NOMO-1 treated with dmso at 0.1 percent for 144 hours (cell line): ENCODE data around the gene ERBB4.
"Not testable (repeated sequence)": the region's sequence is repeated elsewhere in the genome, so short reads cannot be mapped to it uniquely, and the experiment has no call there.

ENCODE experiments used
- DNase-seq: peaks from one replicate; lab custom pipeline; 2025; ENCODE audit not compliant: unreplicated experiment; lab: John Stamatoyannopoulos, UW

The ERBB4 gene

DNA sequence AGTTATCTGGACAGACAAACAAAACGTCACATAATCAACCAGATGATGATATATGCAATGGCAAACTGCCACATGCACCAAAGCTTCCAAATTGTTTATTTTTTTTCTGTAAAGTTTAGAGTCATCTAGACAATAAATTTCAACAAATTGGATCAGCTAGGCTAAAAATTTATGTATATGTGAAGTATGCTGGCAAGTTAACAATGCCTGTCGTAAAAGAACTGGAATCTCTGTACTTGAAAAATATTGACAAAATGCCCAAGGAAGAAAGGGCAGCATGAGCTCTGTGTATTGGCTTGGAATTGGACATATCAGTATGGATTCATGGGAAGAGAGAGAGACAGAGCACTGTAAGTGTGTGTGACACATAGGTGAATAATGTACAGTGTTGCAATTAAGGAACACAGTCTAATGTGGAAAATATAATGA, 309.8 kb downstream of the ERBB4 start:
- DNase-seq: no peak

DNA sequence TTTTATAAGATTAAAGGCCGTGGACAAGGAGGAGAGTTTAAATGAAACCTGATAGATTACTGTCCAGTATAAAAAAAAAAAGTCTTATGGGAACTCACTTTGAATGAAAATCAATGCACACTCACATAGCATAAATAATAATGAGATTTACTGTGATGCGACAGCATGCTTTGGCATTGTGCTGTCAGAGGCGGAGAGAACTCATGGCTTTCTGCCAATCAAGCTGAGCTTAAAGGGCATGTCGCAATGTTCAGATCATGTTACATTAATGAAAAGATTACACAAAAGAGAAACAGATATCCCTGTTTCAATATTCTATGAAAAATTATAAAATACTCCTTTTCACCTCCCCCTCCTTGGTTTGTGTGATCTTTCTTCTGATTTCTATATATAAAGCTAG, 310.8 kb downstream of the ERBB4 start:
- DNase-seq: no peak

DNA sequence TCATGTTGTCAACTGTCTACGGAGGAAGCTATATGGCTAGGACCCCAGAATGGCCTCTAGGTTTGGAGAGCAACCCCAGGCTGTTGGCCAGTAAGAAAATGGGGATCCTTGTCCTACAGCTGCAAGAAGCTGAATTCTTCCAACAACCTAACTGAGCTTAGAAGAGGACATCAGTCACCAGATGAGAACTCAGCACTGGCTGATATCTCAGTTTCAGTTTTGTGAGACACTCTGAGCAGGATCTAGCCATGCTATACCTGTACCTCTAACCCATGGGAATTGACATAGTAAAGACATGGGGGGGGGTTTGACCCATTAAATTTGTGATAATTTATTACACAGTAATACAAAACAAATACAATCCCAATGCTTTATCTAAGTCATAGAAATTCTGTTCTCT, 312.5 kb downstream of the ERBB4 start:
- DNase-seq: no peak

DNA sequence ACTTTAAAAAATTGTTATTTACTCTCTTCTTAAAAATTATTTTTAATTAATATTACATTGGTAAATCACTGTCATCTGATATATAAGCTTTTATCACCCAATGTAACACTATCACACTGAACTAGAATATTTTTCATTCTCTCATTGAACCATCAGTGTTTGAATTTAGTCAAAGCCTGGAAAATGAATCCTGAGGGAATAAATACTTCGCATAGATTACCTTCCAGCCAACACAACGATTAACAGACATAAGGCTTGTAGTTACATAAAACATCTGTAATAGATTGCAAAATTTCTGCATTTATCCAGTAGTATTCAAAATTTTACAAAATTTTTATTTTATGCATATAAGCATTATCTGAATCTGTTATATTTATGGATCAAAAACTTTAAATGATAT, 314.9 kb downstream of the ERBB4 start:
- no peak for DNase-seq

DNA sequence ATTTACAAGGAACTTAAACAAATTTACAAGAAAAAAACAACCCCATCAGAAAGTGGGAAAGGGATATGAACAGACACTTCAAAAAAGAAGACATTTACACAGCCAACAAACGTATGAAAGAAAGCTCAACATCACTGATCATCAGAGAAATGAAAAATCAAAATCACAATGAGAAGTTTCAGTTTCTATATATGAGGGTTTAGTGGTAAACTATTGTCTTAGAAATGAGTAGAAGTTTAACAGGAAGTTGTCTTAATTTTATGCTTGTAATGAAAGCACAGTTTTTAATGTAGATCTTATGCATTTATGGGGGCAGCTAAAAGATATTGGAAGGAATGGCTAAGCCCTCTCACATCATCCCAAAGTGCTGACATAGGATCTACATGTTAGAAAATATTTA, 325.4 kb downstream of the ERBB4 start:
- no peak for DNase-seq

DNA sequence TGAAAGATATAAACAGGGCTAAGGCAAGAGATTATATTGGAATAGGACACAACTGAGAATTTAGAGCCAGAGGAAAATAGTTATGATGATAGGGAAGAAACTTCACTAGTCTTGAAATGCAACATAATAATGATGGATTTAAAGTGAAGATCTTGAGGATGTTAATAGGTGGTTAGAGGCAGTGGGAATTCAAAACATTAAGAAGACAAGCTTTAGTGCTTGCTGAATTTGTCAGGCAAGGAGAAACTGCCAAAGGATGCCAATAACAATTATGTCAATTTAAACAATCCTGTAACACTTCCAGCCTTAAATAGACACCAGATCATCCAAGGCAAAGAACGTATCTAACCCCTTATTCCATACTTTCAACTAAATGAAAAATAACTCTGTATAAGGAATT, 330.1 kb downstream of the ERBB4 start:
- no peak for DNase-seq

DNA sequence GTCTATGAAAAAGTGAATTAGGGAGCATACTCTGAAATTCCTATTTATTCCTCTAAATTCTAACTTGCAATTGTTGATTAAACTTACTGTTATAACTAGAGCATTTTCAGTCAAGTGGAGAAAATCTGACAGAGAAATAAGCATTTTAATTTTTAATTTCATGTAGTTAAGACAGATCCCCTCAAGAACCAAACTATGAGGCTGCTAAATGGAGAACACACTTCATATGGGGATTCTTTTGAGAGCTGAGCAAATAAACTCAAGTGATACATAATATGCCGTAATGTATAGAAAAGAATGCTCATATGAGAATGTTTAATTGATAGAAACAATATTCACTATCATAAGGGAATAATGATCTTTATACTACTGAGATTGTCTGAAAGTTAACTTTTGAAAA, 340.8 kb downstream of the ERBB4 start:
- DNase-seq: no peak

DNA sequence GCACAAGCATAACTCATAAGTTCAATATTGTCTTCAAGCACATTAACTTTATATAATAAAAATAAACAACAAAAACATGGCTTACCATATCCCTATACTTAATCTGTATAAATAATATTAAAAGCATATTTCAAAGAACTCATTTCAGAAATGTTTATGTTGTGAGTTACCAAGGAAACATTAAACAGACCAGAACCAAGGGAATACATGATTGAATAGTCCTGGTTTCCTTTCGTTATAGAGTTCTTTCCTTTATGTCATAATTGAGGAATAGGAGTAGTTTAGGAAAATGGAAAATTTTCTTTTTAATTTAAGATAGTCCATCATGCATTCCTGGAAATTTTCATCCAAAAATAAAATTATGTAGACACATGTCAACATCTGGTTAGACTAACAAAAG, 343.0 kb downstream of the ERBB4 start:
- no peak for DNase-seq

DNA sequence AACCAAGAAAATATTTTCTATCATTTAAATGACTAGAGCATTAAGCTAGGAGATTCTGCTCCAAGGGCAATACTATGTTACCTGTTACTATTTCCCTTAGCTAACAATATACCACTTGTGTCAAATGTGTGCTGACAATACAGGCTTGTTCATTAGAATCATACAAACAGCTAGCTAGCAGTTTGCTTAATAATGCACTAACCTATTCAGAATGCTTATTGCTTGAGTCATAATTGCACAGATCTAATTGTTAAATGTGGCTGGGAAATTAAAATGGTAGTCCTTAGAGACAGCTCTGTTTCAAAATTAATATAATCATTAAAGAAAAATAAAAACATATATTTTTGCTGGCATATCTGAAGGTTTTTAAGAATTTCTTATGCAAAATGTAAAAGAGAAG, 344.2 kb downstream of the ERBB4 start:
- no peak for DNase-seq

DNA sequence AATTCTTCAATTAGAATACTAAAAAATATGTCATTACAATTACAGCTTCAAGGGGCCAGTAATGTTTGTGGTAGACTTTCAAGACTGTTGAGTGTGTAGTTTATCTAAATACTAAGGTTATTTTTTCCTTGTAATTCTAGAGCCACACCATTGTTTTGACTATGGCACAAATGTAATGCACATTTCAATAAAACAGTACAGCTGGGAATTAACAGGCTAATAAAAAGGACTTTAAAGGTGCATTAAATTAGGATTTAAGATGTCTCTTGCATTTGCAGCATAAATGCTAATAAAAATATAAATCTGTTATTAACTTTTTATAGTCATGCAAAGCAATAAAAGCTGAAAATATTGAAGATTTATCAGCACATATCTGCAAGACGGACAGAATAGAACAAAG, 344.8 kb downstream of the ERBB4 start:
- no peak for DNase-seq

DNA sequence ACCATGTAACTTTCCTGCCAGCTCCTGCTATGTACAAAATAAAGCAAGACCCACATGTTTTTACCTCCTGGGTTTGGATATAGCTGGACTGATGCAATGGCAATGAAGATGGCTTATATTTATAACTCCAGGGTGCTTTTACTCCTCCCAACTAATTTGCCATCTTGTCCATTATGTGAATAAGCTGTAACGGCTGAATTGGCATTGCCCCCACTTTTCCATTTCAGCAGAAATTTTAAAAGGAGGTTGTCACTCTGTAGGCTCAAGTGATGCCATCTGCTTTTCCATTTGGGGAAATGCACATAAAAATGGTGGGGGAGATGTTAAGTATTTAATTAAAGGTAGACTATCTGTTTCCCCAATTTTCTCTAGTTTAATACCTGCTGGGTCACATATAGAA, 345.5 kb downstream of the ERBB4 start:
- DNase-seq: no peak

DNA sequence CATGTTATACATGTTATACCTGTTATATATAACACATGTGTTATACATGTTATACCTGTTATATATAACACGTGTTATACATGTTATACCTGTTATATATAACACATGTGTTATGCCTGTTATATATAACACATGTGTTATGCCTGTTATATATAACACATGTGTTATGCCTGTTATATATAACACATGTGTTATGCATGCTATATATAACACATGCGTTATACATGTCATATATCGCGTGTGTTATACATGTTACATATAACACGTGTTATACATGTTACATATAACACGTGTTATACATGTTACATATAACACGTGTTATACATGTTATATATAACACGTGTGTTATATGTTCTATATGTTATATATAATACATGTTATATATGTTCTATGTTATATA, 347.2 kb downstream of the ERBB4 start:
- not testable (repeated sequence) for DNase-seq

DNA sequence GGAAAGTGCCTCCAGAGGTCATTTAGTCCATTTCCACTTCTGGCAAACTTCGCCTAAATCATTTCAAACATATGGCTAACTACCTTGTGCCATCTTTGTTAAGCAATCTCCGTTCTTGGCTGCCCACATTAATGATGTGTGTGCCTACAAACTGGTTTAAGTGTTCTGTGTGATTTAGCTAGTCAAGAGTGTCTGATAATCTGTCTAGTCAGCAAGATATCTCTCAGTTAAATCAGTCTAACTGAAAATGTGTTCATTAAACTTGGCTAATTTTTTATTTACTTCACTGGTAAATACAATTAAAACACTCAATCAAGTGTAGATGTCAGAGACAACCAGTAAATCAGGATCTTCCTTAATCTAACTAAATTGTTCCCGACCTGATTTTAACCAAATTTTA, 352.4 kb downstream of the ERBB4 start:
- no peak for DNase-seq

DNA sequence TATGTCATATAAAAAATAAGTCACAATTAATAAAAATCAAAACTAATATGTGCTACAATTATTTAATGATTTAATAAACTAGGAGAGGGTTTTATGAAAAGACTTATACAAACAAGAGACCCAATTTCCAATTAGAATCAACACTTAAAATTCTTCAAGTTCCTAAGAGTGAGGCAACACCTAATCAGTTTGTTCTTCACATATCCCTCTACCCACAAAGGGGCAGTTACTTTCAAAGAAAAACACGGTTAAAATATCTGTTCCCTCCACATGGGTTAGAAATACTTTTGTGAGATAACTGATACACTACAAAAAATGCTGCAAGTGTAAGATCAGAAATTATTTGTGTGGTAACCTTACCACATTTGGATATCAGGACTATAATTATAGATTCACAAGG, 357.0 kb downstream of the ERBB4 start:
- DNase-seq: no peak

DNA sequence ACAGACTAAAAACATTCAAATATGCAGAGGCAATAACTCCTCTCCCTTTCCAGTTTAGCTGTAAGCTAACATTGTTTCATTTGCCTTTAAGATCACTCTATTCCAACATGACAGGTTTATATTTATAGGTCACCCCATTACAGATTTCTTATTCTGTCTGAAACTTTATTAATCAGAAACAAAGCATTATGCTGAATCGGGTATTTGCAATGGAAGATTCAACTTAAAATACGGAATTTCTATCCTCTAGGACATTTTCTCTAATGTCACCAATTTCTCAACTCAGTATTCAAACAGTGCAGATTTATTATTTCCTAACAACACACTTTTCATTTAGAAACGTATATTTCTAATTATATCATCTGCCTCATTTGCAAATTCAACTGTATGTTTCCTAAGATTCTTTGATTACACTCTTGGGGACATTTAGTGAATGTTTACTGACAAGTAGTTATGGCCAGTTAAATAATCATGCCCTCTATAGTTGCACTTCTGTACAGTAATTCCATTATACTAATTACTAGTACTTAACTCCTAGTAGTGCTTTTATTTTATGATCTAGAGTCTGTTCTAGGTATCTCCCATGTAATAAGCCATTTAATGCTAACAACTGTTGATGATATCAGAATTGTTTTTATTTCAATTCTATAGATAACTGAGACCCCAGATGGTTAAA, 358.1 kb downstream of the ERBB4 start:
- no peak for DNase-seq

DNA sequence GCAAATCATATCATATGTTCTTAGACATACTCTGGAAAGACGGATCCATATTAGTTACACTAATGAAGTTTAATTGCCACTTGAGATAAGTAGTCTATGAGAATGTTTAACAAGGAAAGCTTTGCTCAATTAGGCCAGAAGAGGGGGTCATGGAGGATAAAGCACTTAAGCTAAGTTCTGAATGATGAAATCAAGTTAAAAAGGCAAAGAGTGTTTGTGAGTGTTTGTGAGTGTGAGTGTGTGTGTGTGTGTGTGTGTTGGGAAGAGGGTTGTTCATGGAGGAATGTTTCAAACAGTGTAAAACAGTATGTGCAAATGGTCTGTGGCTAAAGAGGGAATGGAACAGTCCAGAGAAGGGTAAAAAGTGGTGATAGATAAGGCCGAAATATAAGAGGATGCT, 360.9 kb downstream of the ERBB4 start:
- no peak for DNase-seq

DNA sequence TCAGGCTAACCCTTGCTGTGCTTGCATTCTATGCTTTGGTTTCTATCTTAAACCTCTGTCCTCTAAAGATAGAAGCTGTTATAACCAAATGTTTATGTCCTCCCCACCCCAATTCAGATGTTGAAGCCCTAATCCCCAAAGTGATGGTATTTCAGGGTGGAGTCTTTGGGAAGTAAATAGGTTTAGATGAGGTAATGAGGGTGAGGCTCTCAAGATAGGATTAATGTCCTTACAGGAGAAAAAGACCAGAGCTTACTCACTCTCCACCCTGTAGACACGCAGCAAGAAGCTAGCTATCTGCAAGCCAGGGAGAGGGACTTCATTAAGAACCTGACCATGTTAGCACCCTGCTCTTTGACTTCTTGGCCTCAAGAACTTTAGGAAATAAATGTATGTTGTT, 362.5 kb downstream of the ERBB4 start:
- no peak for DNase-seq

DNA sequence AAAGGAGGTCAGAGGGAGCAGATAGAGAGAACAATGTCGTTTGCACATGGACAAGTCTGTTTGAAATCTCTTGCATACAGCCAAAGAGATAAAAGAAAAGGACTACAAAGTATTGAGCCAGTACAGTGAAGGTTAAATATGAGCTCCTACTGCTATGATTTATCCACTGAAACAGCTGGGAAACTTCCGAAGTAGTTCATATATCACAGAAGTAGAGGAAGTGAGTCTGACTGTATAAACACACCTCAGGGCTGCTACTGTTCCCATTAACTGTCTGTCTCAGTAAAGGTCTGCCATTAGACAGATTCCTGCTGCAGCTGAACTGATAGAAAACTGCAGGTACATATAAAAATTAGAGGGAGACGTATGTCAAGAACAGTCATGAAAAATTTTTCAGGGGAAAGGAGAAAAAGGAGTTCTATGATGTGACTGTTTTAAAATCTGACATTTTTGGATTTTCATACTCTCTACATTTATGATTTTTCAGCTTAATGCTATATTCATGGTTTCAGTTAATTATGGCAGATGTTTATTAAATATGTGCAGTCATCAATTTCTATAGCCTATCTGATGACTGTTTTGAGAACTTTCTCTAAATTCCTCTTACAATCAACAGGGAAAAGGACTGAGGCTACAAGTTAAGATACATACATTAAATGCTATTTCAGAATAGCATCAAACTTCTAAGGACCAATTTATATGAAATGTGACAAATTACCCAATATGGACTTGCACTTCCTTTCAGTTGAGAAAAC, 364.7 kb downstream of the ERBB4 start:
- DNase-seq: no peak

DNA sequence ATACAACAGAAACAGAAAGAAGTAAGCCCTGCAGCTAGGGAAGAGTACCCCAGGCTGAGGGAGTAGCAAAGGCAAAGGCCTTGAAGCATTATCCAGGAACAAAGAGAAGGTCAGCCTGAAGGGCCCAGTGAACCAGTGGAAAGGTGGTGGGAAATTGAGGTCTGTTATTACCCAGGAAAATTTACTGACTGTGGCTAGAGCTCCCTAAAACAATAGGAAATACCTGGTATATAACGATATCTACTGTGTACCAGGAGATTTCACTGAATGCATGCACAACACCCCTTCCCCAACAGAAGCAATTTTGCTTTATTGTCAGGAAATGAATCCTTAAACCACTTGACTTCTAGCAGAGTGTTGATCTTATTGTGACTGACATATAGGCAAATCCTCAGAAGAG, 365.3 kb downstream of the ERBB4 start:
- no peak for DNase-seq

DNA sequence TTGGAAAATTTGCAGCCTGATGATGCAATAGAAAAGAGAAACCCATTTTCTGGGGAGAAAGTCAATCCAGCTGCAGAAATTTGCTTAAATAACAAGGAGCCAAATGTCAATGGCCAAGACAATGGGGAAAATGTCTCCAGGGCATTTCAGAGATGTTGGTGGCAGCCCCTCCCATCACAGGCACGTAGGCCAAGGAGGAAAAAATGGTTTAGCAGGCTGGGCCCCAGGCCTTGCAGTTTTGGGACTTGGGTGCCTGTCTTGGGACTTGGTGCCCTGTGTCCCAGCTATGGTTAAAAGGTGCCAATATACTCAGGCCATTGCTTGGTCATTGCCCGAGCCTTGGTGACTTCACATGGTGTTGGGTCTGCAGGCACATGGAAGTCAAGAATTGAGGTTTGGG, 368.2 kb downstream of the ERBB4 start:
- DNase-seq: no peak

DNA sequence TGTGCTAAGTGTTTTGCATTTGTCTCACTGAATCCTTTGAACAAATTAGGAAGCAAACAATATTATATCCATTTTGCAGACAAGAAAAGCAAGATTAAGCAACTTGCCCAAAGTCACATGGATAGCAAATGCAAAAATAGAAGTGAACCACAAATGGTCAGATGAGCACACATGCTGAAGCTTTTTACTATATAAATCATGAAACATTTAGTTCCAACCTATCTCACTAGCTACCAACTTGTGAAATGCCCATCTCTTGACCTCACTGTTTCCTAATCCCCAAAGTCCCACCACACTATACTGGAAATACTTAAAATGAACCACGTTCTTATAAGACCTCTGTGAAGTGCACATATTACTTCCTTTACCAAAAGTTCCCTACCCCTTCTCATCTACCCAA, 380.5 kb downstream of the ERBB4 start:
- DNase-seq: no peak

DNA sequence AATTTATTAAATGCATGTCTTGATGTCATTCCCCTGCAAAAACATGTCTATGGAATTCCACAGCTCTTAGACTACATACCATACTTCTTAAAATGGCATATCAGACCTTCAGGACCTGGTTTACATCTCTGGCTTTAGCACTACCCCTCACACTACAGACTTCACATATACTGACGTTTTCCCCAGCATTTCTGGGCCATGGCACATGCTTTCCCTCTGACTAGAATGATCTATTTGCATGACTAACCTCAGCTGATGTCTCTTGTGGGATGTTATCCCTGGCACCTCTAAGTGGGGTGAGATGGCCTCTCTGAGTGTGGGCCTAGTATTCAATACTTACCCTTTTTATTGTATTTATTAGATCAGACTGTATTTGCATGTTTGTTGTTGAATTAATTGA, 381.6 kb downstream of the ERBB4 start:
- no peak for DNase-seq

DNA sequence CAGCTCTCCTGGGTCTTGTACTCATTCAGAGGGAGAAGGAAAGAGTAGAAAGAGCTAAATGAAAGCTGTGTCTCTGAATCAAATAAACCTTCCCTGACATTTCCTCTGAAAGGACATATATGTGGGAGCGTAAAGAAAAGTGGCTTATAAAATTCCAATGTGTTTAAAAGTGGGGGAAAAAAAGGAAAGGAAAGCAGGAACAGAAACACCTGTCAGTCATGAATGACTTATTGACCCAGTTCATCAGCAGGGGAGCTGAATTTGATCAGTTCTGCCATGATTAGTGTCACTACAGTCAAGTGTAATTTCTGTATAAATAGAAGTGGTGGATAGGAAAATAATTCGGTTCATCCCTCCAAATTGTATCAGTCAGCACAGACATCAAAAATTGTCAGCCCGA, 382.5 kb downstream of the ERBB4 start:
- no peak for DNase-seq
